ENCODE measurements around the gene CCDC85C.
A peak's percentile ranks its signal among the peaks of the same experiment; 100 is the strongest.

Gene CCDC85C

GRCh38 chr14:99510556-99511139 lies 93.4 kb downstream of the CCDC85C start:
- DNase-seq (ENCODE audit: low spot score), result no peak

- no peak for DNase-seq (ENCODE audit: low spot score)
Observed at GRCh38 chr14:99509871-99510555, 94.0 kb downstream of the CCDC85C start.

- DNase-seq (ENCODE audit: low spot score), result no peak
Observed at GRCh38 chr14:99508896-99509629, 94.9 kb downstream of the CCDC85C start.

- no peak for DNase-seq (ENCODE audit: low spot score)
Observed at GRCh38 chr14:99507860-99508640, 96.0 kb downstream of the CCDC85C start.

GRCh38 chr14:99506276-99506675 lies 97.7 kb downstream of the CCDC85C start:
- DNase-seq (ENCODE audit: low spot score), result no peak

- no peak for DNase-seq (ENCODE audit: low spot score)
Observed at GRCh38 chr14:99505089-99505488, 98.9 kb downstream of the CCDC85C start.

- DNase-seq (ENCODE audit: low spot score), result no peak
Observed at GRCh38 chr14:99503848-99504453, 100.1 kb downstream of the CCDC85C start.

- no peak for DNase-seq (ENCODE audit: low spot score)
Observed at GRCh38 chr14:99502989-99503421, 101.0 kb downstream of the CCDC85C start.

- no peak for DNase-seq (ENCODE audit: low spot score)
Observed at GRCh38 chr14:99497894-99498293, 106.1 kb downstream of the CCDC85C start.

GRCh38 chr14:99497341-99497740 lies 106.7 kb downstream of the CCDC85C start:
- no peak for DNase-seq (ENCODE audit: low spot score)

GRCh38 chr14:99484106-99484505 lies 119.9 kb downstream of the CCDC85C start:
- no peak for DNase-seq (ENCODE audit: low spot score)

- DNase-seq (ENCODE audit: low spot score), result peak; percentile 24
Observed at GRCh38 chr14:99481745-99482099, 122.3 kb downstream of the CCDC85C start.

GRCh38 chr14:99480917-99481744 lies 122.9 kb downstream of the CCDC85C start, which contains the start of gene CCNK:
CCNK (plus strand) TSS chr14:99481409; CDS start chr14:99492678, 11,269 bp downstream.
- DNase-seq (ENCODE audit: low spot score), result peak; percentile 99

- peak; percentile 26 for DNase-seq (ENCODE audit: low spot score)
Observed at GRCh38 chr14:99479906-99480869, 123.8 kb downstream of the CCDC85C start, which contains the start of gene SETD3. SETD3 (minus strand) TSS chr14:99480859; CDS start chr14:99465805, 15,054 bp downstream.

- no peak for DNase-seq (ENCODE audit: low spot score)
Observed at GRCh38 chr14:99479160-99479905, 124.7 kb downstream of the CCDC85C start.

- DNase-seq (ENCODE audit: low spot score), result no peak
Observed at GRCh38 chr14:99478128-99478527, 125.9 kb downstream of the CCDC85C start.

- DNase-seq (ENCODE audit: low spot score), result no peak
Observed at GRCh38 chr14:99476864-99477263, 127.1 kb downstream of the CCDC85C start.

GRCh38 chr14:99475660-99476059 lies 128.3 kb downstream of the CCDC85C start:
- DNase-seq (ENCODE audit: low spot score), result no peak

- DNase-seq (ENCODE audit: low spot score), result no peak
Observed at GRCh38 chr14:99475179-99475578, 128.8 kb downstream of the CCDC85C start.
